ENCODE results near the gene FXYD5. TPM values are rescaled to one million over a fixed set of nuclear protein-coding genes. Genes with fewer than 3 reads are reported as not detected.

FXYD5 gene
- total and polyA plus RNA-seq, 9 of the 15 experiments (the other 6 are each of a cell fraction or from before 2014, with no cell fraction given): 104 to 537 (median 174) TPM

- TF ChIP-seq RBFOX2 (IDR thresholded peaks at IDR 0.05; ENCODE audit: low read depth, low read length): peak; percentile 42; the same call in 1 of the 2 replicates
- no peak for TF ChIP-seq ZBTB49 (CRISPR knock-in tag; IDR thresholded peaks at IDR 0.05; ENCODE audit: borderline replicate concordance)
- TF ChIP-seq EGR1 (conservative IDR thresholded peaks at IDR 0.05): peak; percentile 48
- no peak for TF ChIP-seq PTRF (tag; IDR thresholded peaks at IDR 0.05)
- TF ChIP-seq ZNF239 (CRISPR knock-in tag; IDR thresholded peaks at IDR 0.05): no peak
- no peak for TF ChIP-seq DACH1 (IDR thresholded peaks at IDR 0.05; ENCODE audit: partially characterized antibody)
- peak; percentile 18 for TF ChIP-seq ZNF280A (IDR thresholded peaks at IDR 0.05; ENCODE audit: low read depth, partially characterized antibody)
- TF ChIP-seq KHSRP (IDR thresholded peaks at IDR 0.05): no peak
- 0 out of 2 replicates have a peak, but pooled peaks have one; percentile 44 for TF ChIP-seq ZNF609 (CRISPR knock-in tag; IDR thresholded peaks at IDR 0.05; ENCODE audit: borderline replicate concordance)
- peak; percentile 49 to 89 (median 75) for TF ChIP-seq CTCF (IDR thresholded peaks at IDR 0.05 in 2 of 3, conservative IDR thresholded peaks at IDR 0.05 in 1 of 3; ENCODE audit: insufficient read depth in 2 of 3, low read depth in 1 of 3, low read length in 3 of 3)
- TF ChIP-seq SMARCA4 (IDR thresholded peaks at IDR 0.05): no peak
- TF ChIP-seq E2F3 (CRISPR knock-in tag; IDR thresholded peaks at IDR 0.05): no peak
- no peak for TF ChIP-seq E4F1 (CRISPR knock-in tag; IDR thresholded peaks at IDR 0.05; ENCODE audit: borderline replicate concordance)
Measured at GRCh38 chr19:35140962-35141836, 13.3 kb upstream of the FXYD5 start (continued).
